Stimulated activated CD4-positive, alpha-beta T cell treated with anti-CD3 and anti-CD28 coated beads, Interleukin-2, amount 100 ng/mL, for 4 hours (primary cell): ENCODE results near the gene HIVEP1.

Source experiments
- DNase-seq: peaks from one replicate; pipeline ENCODE4 v3.0.0-alpha.2; 2020; ENCODE audit warnings: low read depth

Gene HIVEP1

GRCh38 chr6:12012038-12012557, at the start of gene HIVEP1:
TSS of gene HIVEP1 (plus strand) at chr6:12012312. CDS start at chr6:12015629, 3,317 bp downstream.
- no peak for DNase-seq

GRCh38 chr6:11963756-11964500, 48.2 kb upstream of the HIVEP1 start:
- no peak for DNase-seq

- no peak for DNase-seq
Measured at GRCh38 chr6:11964729-11965335, 47.3 kb upstream of the HIVEP1 start.

- no peak for DNase-seq
Measured at GRCh38 chr6:11965499-11965898, 46.6 kb upstream of the HIVEP1 start.

GRCh38 chr6:11968241-11968806, 43.8 kb upstream of the HIVEP1 start:
- no peak for DNase-seq

GRCh38 chr6:11969092-11969491, 43.0 kb upstream of the HIVEP1 start:
- DNase-seq: no peak

DNA sequence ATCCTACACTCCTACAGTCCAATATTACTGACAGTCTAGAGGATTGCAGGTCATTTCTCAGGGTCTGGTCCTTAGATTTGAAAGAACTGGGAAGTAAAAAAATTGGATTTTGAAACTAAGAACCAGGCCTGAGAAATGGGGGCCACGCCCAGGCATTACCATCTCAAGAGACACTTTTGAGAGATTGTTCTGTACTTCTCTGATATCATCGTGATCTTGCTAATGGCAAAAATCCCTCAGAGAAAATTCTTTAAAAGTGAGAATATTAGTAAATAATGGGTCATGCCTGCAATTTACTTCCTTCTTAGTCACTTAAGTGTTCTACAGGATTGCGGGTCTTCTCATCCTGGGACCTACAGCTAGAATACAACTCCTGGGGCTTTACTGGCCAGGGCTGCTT, 42.0 kb upstream of the HIVEP1 start:
- no peak for DNase-seq

GRCh38 chr6:11971154-11971553, 41.0 kb upstream of the HIVEP1 start:
- no peak for DNase-seq

- DNase-seq: no peak
Measured at GRCh38 chr6:11972270-11972669, 39.8 kb upstream of the HIVEP1 start.

DNA sequence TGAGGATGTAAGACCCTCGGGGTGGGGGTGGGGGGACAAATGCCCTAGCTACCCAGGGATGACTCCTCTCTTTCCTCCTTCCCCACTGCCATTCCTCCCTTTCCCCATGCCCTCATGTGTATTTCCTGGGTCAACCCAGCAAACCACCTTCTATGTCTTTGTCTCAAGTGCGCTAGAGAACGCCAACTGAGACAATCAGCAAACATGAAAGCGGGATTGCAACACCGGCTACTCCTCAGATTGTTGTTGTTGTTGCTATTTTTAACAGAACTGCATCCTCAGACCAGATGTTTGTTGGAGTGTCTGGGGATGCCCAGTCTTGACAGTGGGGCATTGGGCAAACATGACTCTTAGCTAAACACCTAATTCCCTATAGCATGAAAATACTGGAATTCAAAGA, 39.3 kb upstream of the HIVEP1 start:
- no peak for DNase-seq

- no peak for DNase-seq
Measured at GRCh38 chr6:11973238-11973637, 38.9 kb upstream of the HIVEP1 start.

DNA sequence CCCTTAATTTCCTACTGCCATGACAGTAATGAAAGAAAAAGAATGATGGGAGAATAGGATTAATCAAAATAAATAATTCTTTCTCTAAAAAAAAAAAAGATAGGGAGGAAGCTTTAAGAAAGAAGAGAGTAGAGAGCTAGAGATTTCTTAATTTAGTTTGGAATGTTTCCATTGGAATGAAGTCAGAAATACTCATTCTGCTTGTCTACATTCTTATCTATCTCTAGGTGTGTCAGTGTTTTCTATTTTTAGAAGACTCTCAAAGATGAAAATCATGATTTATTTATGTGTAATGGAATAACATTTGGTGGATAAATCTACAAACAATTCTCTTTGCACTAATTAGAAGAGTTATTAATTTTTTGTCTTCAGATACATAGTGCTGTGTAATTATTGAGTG, 38.0 kb upstream of the HIVEP1 start:
- DNase-seq: no peak

DNA sequence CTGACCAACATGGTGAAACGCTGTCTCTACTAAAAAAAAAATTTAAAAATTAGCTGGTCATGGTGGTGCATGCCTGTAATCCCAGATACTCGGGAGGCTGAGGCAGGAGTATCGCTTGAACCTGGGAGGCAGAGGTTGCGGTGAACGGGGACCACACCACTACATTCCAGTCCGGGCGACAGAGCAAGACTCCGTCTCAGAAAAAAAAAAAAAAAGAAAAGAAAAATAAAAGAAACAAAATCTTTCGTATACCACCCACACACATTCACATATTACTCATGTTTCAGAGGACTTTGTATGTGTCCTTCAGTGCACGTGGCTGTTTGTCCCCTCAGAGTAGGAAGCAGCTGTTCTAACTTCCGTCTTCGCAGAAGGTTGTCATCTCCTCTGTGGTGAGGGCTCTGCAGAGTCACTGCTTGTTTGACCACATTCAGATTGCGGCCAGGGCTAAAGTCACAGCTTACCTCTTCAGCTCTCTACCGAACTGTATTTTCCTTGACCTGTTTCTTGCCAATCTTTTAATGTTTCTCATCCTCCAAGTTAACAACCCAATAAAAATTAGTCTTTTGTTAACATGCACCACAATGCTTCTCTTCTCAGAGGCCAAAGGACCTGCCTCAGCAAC, 36.6 kb upstream of the HIVEP1 start:
- DNase-seq: no peak

DNA sequence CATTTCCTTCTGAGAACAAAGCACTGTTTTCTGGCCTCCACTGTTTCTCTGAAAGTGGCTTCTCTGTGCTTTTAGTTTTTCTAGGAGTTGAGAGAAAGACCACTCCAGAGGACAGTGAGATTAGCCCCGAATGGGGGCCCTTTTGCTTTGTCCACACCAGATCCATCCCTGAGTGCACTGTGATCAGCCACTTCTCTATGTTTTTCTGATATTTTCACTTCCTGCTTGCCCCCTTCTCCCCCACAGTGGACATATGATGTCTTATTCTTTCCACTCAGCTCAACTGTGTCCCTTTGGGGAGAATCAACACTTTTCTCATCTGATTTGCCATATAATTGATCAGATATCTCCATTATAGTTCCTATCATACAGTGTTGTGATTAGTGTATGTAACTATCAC, 35.6 kb upstream of the HIVEP1 start:
- DNase-seq: no peak

GRCh38 chr6:11977193-11977592, 34.9 kb upstream of the HIVEP1 start:
- no peak for DNase-seq

- no peak for DNase-seq
Measured at GRCh38 chr6:11977738-11978137, 34.4 kb upstream of the HIVEP1 start.

GRCh38 chr6:11978169-11978987, 33.7 kb upstream of the HIVEP1 start:
- no peak for DNase-seq

- no peak for DNase-seq
Measured at GRCh38 chr6:11979866-11980265, 32.2 kb upstream of the HIVEP1 start.

DNA sequence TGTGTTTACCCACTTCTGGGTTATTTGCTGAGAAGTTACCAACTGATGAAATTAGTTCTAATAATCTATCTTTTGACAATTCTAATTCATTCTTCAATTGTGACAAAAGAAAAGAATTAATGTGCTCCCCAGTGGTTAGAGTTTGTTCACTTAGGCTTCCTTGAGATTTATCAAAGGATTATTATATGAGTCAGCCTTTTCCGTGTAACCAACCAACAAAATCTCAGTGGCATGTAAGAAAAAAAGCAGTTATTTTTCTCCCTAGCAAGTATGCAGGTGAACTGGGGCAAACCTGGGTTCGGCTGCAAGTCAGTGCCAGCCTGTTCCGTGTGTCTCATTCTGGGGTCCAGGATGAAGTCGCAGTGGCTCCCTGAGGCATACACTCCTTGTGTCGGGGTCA, 28.8 kb upstream of the HIVEP1 start:
- DNase-seq: no peak

DNA sequence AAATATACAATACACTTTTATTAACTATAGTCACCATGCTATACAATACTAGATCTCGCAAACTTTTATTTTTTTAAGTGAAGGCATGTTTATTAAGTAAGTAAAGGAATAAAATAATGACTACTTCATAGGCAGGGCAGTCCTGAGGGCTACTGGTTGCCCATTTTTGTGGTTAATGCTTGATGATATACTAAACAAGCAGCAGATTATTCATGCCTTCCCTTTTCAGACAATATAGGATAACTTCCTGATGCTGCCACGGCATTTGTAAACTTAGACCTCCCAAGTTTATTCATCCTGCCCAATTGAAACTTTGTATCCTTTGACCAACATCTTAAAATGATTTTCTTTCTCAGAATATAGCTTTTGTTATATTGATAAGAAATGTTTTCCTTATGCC, 24.7 kb upstream of the HIVEP1 start:
- no peak for DNase-seq

GRCh38 chr6:11989386-11989785, 22.7 kb upstream of the HIVEP1 start:
- no peak for DNase-seq

GRCh38 chr6:11992086-11992485, 20.0 kb upstream of the HIVEP1 start:
- no peak for DNase-seq
